Measurements from ENCODE around the gene CELF1.

The CELF1 gene

GRCh38 chr11:47447906-47448305 lies 105.0 kb downstream of the CELF1 start:
- no peak for DNase-seq (ENCODE audit: low read depth)

GRCh38 chr11:47446833-47447232 lies 106.1 kb downstream of the CELF1 start:
- no peak for DNase-seq (ENCODE audit: low read depth)

GRCh38 chr11:47445840-47446239 lies 107.1 kb downstream of the CELF1 start:
- no peak for DNase-seq (ENCODE audit: low read depth)

GRCh38 chr11:47443817-47444216 lies 109.1 kb downstream of the CELF1 start:
- DNase-seq (ENCODE audit: low read depth), result no peak

- no peak for DNase-seq (ENCODE audit: low read depth)
Observed at GRCh38 chr11:47443028-47443700, 109.8 kb downstream of the CELF1 start.

GRCh38 chr11:47442514-47442913 lies 110.4 kb downstream of the CELF1 start:
- no peak for DNase-seq (ENCODE audit: low read depth)

GRCh38 chr11:47441421-47441820 lies 111.5 kb downstream of the CELF1 start:
- no peak for DNase-seq (ENCODE audit: low read depth)

GRCh38 chr11:47440054-47440476 lies 112.9 kb downstream of the CELF1 start:
- no peak for DNase-seq (ENCODE audit: low read depth)

GRCh38 chr11:47438721-47439120 lies 114.2 kb downstream of the CELF1 start:
- DNase-seq (ENCODE audit: low read depth), result no peak

GRCh38 chr11:47437746-47438418 lies 115.0 kb downstream of the CELF1 start:
- no peak for DNase-seq (ENCODE audit: low read depth)

GRCh38 chr11:47437218-47437745 lies 115.7 kb downstream of the CELF1 start:
- DNase-seq (ENCODE audit: low read depth), result no peak

- DNase-seq (ENCODE audit: low read depth), result no peak
Observed at GRCh38 chr11:47436726-47437125, 116.2 kb downstream of the CELF1 start.

GRCh38 chr11:47435687-47436086 lies 117.2 kb downstream of the CELF1 start:
- DNase-seq (ENCODE audit: low read depth), result no peak

GRCh38 chr11:47434011-47434786 lies 118.7 kb downstream of the CELF1 start:
- no peak for DNase-seq (ENCODE audit: low read depth)

GRCh38 chr11:47433157-47433556 lies 119.8 kb downstream of the CELF1 start:
- no peak for DNase-seq (ENCODE audit: low read depth)

GRCh38 chr11:47431356-47432083 lies 121.4 kb downstream of the CELF1 start:
- no peak for DNase-seq (ENCODE audit: low read depth)

GRCh38 chr11:47430524-47430923 lies 122.4 kb downstream of the CELF1 start:
- no peak for DNase-seq (ENCODE audit: low read depth)

- peak; percentile 95 for DNase-seq (ENCODE audit: low read depth)
Observed at GRCh38 chr11:47426062-47426956, 126.6 kb downstream of the CELF1 start, which contains the start of gene PSMC3. TSS of gene PSMC3 (minus strand) at chr11:47426439. CDS start at chr11:47426279, 160 bp downstream.

- no peak for DNase-seq (ENCODE audit: low read depth)
Observed at GRCh38 chr11:47425611-47426010, 127.3 kb downstream of the CELF1 start.

- DNase-seq (ENCODE audit: low read depth), result no peak
Observed at GRCh38 chr11:47418454-47419259, 134.3 kb downstream of the CELF1 start.

Data from T-helper 22 cell (primary cell).